NCI-H187 treated with DMSO at 0.1 percent for 48 hours (cell line): ENCODE results near the gene KCNE3.

Experiments
- DNase-seq: peaks from one replicate; lab custom pipeline; 2025; lab: John Stamatoyannopoulos, UW

The KCNE3 gene

GRCh38 chr11:74466916-74467885, at the start of gene KCNE3:
KCNE3 (minus strand) TSS chr11:74467549; CDS start chr11:74457563, 9,986 bp downstream.
- no peak for DNase-seq

- DNase-seq: no peak
These were observed 40.2 kb upstream of the KCNE3 start for GRCh38 chr11:74507582-74507981.

GRCh38 chr11:74506823-74507222, 39.5 kb upstream of the KCNE3 start:
- DNase-seq: no peak

- no peak for DNase-seq
These were observed 38.6 kb upstream of the KCNE3 start for GRCh38 chr11:74505911-74506310.

DNA sequence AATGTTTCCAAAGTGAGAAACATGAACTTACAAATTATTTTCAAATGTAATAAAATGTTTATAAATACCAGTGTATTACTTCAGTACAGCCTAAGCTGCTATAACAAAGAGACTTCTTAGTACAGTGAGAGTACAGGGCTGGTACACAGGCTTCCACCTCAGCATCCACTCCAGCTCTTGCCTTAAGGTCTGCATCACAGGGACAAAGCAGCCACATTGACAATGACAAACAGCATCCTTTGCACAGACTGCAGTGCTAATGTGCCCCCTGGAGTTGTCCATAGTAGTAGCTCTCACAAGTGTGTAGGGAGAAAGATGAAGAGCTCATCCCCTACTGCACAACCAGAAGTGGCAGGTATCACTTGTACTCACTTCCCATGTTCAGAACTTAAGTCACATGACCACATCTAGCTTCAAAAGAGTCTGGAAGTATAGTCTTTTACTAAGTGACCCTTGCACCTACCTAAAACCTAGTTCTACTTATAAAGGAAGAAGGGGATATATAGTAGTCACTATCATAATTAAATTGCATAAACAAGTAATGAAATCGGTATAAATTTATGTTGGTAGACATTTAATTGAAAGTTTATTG, 36.8 kb upstream of the KCNE3 start:
- DNase-seq: no peak

DNA sequence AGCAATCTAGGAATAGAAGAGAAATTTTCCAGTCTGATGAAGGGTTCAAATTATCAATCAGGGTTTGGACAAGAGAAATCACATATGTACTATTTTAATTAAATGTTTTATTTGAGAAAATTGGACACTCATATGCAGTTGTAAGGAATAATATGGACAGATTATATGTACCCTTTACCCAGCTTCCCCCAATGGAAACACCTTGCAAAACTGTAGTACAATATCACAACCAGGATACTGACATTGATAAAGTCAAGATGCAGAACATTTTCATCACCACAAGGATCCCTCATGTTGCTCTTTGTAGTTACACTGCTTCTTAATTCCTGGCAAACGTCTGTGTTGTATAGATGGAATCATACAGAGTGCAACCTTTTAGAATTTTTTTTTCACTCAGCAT, 27.6 kb upstream of the KCNE3 start:
- no peak for DNase-seq

DNA sequence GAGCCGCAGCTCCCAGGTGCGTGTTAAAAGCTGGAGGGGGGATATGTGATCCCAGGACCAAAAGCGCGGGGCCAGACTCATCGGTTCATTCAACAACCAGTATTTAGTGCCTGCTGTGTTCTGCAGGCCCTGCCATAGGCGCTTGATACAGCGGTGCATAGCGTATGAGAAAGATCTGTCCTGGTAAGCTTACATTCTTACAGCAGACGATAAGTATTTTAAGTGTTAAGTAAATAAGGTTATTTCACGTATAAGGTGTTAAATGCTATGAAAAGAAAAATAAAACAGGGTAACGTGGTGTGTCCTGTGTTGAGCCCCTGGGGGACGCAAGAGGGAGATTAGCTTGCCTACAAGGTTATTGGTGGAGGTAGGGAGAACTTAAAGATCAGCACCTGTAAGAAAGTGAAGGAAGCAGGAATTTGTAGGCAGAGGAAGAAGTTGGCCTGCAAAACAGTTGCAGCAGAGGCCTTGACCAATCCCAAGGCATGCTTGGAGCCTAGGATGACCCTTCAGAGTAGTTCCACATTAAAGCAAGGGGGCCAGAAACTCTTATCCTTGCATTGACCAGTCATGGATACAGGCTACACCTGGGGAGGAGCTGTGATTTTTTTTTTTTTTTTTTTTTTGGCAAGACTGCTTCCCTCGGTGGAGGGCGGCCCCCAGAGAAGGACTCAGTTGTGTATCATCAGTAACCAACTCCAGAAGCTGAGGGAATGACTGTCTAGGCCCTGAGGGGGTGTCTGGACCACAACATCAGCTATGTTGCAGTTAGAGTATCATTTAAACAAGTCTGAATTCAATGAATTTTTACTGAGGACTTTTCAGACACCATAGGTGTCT, 26.7 kb upstream of the KCNE3 start:
- peak; percentile 78 for DNase-seq

DNA sequence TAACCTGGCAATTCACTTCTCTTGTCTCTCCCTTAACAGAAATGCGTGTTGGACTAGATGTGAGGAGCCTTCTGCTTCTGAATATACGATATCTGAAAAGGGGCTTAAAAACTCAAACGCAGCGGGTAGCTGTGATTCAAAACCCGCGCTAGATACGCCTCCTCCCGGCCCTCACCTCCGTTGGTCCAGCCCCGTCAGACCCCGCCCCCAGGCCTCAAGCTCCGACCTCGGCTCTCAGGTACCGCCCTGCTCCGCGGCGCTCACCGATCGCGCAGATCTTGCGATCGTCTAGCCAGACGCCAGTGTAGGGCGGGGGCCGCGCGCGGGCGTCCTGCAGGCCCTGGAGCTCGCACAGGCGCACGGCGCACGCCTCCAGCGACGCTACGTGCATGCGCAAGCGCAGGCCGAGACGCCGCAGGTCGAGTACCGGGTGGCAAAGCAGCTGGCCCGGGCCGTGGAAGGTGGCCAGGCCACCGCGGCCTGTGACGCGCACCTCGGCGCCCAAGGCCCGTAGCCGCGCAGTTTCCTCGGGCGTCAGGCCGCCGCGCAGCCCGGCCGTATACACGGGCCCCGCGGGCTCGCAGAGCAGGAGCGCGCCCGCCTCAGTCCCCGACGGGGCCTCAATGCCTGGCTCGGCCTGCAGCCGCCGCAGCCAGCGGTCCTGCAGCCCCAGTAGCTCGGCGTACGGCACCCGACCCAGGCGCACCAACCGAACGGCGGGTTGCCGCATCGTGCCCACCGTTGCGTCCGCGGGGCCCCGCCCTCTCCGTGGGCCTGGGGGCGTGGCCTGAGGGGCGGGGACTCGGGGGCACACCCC, 25.8 kb upstream of the KCNE3 start, which contains the start of gene LIPT2:
TSS of gene LIPT2 (minus strand) at position 751 of the 817 bp plus-strand sequence. CDS start at position 730, 21 bp downstream.
- DNase-seq: peak; percentile 71

- DNase-seq: no peak
These were observed 24.7 kb upstream of the KCNE3 start for GRCh38 chr11:74492084-74492483.

- DNase-seq: no peak
These were observed 23.6 kb upstream of the KCNE3 start for GRCh38 chr11:74490941-74491340.

DNA sequence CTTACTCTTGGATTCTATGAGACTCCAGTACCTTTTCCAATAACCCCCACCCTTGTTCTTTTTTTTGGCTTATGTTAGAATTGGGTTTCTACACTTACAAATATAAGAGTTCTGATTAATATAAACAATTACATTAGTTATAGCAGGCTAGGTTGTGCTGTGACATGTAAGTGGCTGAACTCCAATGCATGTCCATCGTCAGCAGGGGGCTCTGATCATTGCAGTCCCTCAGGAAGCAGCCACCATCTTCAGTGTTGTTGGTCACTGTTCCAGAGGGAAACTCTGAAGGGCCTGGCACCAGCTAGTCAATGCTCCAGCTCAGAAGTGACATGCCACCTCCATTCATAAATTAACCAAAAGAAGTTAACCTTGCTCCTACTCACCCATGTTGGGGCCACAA, 20.5 kb upstream of the KCNE3 start:
- no peak for DNase-seq

DNA sequence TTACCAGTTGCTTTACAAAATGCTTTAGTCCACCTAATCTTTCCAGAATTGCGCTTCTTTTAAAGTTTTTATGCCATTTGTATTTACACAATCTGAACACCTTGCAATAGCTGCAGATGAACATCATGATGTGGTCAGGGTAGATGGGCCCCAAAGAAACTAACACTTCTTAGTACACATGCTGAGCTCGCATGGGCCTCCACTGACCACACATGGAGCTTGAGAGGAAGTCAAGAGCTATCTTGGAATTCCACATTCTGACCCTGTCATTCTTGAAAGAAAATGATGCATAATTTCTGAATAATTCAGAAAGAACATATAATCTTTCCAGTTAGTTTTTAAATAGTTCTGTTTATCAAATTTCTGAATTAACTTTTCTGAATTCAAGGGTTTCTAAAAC, 18.5 kb upstream of the KCNE3 start:
- no peak for DNase-seq

GRCh38 chr11:74480688-74481417, 13.5 kb upstream of the KCNE3 start:
- DNase-seq: no peak

DNA sequence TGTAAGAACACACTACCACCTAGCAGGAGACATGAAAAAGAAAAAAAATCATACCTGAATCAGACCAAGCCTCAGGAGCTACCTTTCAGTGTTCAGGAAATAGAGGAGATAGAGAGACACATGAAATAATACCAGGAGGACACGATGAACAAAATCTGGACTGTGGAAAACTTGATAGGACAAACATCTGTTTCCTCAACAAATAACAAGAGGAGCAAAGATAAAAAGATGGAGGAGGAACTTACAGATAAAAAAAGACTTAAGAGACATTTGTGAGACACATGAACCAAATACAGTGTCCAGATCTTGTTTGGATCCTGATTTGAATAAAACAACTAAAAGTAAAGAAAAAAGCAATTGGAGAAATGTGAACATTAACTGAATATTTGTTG, 12.4 kb upstream of the KCNE3 start:
- DNase-seq: no peak

DNA sequence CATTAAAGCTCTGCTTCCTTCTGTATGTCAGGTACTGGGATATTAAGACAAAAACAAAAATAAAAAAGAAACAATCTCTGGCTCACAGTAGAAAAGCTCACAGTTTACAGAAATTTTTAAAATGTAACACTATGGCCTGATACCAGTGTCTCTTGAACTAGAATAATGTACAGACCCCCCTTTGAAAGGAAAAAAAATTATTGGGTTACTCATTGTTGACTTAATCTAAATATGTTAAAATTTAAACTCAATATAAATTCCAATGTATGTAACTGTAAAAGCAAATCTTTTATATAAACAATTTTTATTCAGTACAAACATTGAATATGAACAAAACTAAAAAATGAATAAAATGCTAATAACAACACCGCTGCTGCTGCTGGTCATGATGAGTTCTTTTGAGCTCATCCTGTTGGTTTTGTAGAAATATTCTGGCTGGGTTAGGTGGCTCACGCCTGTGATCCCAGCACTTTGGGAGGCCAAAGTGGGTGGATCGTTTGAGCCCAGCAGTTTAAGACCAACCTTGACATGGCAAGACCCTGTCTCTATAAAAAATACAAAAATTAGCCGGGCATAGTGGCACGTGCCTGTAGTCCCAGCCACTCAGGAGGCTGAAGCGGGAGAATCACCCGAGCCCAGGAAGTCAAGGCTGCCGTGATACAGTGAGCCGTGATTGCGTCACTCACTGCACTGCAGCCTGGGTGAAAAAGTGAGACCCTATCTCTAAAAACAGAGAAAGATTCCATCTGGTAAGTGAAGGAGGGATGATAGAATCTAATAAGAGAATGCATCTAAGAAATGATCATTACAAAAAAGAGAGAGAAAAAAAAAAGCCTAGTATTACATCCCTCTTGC, 11.8 kb upstream of the KCNE3 start:
- DNase-seq: no peak

DNA sequence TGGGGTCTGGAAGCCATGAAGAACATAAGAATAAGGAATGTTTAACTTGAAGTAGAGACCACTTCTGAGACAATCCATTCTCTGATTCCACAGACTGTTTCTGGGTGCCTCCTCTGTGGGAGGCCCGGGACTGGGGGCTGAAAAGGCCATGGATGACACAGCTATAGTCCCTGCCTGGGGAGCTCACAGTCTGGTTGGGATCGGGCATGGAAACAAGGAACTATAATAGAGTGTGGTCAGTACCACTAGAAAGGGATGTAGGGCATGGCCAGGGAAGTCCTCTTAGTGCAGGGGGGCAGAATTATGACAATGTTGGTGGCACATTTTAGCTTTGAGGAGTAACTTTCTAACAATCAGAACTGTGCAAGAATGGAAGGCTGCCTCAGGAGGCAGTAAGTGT, 9.2 kb upstream of the KCNE3 start:
- DNase-seq: no peak

GRCh38 chr11:74474316-74474715, 7.0 kb upstream of the KCNE3 start:
- no peak for DNase-seq

GRCh38 chr11:74473382-74474173, 6.2 kb upstream of the KCNE3 start:
- no peak for DNase-seq
